CD14-positive monocyte (primary cell): Measurements from ENCODE around the gene C7orf25. TPM values are rescaled to one million over a fixed set of nuclear protein-coding genes. Genes with fewer than 3 reads are reported as not detected.

Experiments used
- DNase-seq, 3 donors: peaks; one replicate each; pipeline ENCODE4 v3.0.0-alpha.2; 2011 to 2022
- H2AFZ ChIP-seq: 2 replicates; pipeline ENCODE4 v1.6.0; 2012; ENCODE audit warnings: mild to moderate bottlenecking, low read depth, low read length, inconsistent platforms; ENCODE audit not compliant: insufficient read depth, poor library complexity, severe bottlenecking
- H3K27ac ChIP-seq, 2 donors: 1 replicate in 1 of 2; 2 replicates in 1 of 2; pipeline ENCODE4 v1.5.1; 2012 to 2013; ENCODE audit warnings: low read length in 2 of 2, control low read depth in 1 of 2, inconsistent platforms in 1 of 2, low read depth in 1 of 2, mild to moderate bottlenecking in 1 of 2
- H3K27me3 ChIP-seq, 2 donors: one replicate each; pipeline versions ENCODE4 v1.6.0 to v1.6.1; 2011 to 2013; ENCODE audit warnings: low read length in 2 of 2; ENCODE audit not compliant: control insufficient read depth in 2 of 2, insufficient read depth in 2 of 2
- H3K36me3 ChIP-seq, 2 donors: replicated peaks in 1 of 2; 1 replicate in 1 of 2; 2 replicates in 1 of 2; pipeline versions ENCODE4 v1.5.1 to v1.6.1; 2012 to 2013; ENCODE audit warnings: low read length in 2 of 2, control low read depth in 1 of 2, inconsistent platforms in 1 of 2, mild to moderate bottlenecking in 1 of 2; ENCODE audit not compliant: insufficient read depth in 2 of 2, control insufficient read depth in 1 of 2
- H3K4me1 ChIP-seq, 2 donors: 1 replicate in 1 of 2; 2 replicates in 1 of 2; pipeline versions ENCODE4 v1.5.1 to v1.6.1; 2012 to 2013; ENCODE audit warnings: low read length in 2 of 2, control low read depth in 1 of 2, inconsistent platforms in 1 of 2, mild to moderate bottlenecking in 1 of 2, moderate library complexity in 1 of 2; ENCODE audit not compliant: insufficient read depth in 2 of 2, control insufficient read depth in 1 of 2
- H3K4me2 ChIP-seq: replicated peaks from 2 replicates; pipeline ENCODE3; 2012; ENCODE audit warnings: low read length, moderate library complexity, mild to moderate bottlenecking; ENCODE audit not compliant: poor library complexity, severe bottlenecking; ENCODE audit errors: extremely low read depth
- H3K4me3 ChIP-seq, 3 experiments: fragments of 200-600 bp in 1 of 3; sonication (generic) in 1 of 3; replicated peaks in 1 of 3; 1 replicate in 2 of 3; 2 replicates in 1 of 3; pipeline ENCODE4 v1.5.1; 2011 to 2013; ENCODE audit warnings: low read length in 3 of 3, mild to moderate bottlenecking in 3 of 3, control low read depth in 2 of 3, low read depth in 2 of 3, inconsistent platforms in 1 of 3, moderate library complexity in 1 of 3
- H3K79me2 ChIP-seq: 2 replicates; pipeline ENCODE4 v1.6.0; 2012; ENCODE audit warnings: mild to moderate bottlenecking, control low read depth, inconsistent platforms, low read length, moderate library complexity; ENCODE audit not compliant: insufficient read depth
- H3K9ac ChIP-seq: 2 replicates; pipeline ENCODE4 v1.6.0; 2017; ENCODE audit warnings: low read length, mild to moderate bottlenecking; ENCODE audit not compliant: insufficient read depth, poor library complexity, severe bottlenecking
- H3K9me3 ChIP-seq, 2 donors: replicated peaks in 1 of 2; 1 replicate in 1 of 2; 2 replicates in 1 of 2; pipeline versions ENCODE4 v1.5.1 to v1.6.1; 2012 to 2013; ENCODE audit warnings: low read length in 2 of 2, control low read depth in 1 of 2; ENCODE audit not compliant: control insufficient read depth in 1 of 2, insufficient read depth in 1 of 2
- H4K20me1 ChIP-seq: 2 replicates; pipeline ENCODE4 v1.6.0; 2012; ENCODE audit warnings: mild to moderate bottlenecking, low read length, control low read depth, moderate library complexity; ENCODE audit not compliant: insufficient read depth
- H3K27ac Mint-ChIP-seq, 7 donors: one replicate each; pipeline ENCODE4 v1.8.0; 2020; ENCODE audit warnings: mild to moderate bottlenecking in 7 of 7, mixed read lengths in 7 of 7, moderate library complexity in 6 of 7, inconsistent platforms in 2 of 7
- H3K27me3 Mint-ChIP-seq, 3 donors: one replicate each; pipeline ENCODE4 v1.8.0; 2021 to 2022; ENCODE audit warnings: low read depth in 3 of 3, mild to moderate bottlenecking in 3 of 3, mixed read lengths in 3 of 3, moderate library complexity in 3 of 3, inconsistent platforms in 1 of 3
- H3K36me3 Mint-ChIP-seq, 2 donors: one replicate each; pipeline ENCODE4 v1.8.0; 2020; ENCODE audit warnings: mixed read lengths in 2 of 2, inconsistent platforms in 1 of 2, mild to moderate bottlenecking in 1 of 2
- H3K4me1 Mint-ChIP-seq: one replicate; pipeline ENCODE4 v1.8.0; 2020; ENCODE audit warnings: mild to moderate bottlenecking, mixed read lengths
- H3K4me3 Mint-ChIP-seq, 2 donors: one replicate each; pipeline ENCODE4 v1.8.0; 2020; ENCODE audit warnings: mild to moderate bottlenecking in 2 of 2, mixed read lengths in 2 of 2, moderate library complexity in 1 of 2
- H3K9me3 Mint-ChIP-seq, 7 donors: one replicate each; pipeline ENCODE4 v1.8.0; 2020 to 2022; ENCODE audit warnings: mixed read lengths in 7 of 7, mild to moderate bottlenecking in 6 of 7, moderate library complexity in 6 of 7, inconsistent platforms in 2 of 7
- CTCF ChIP-seq: fragments of 200-600 bp; IDR thresholded peaks from one replicate; pipeline ENCODE4 v1.8.0; 2022; ENCODE audit warnings: antibody characterized with exemption, mild to moderate bottlenecking
- WGBS: methylation state at CpG from one replicate; pipeline ENCODE4 v1.1.5; 2013; ENCODE audit warnings: missing lambda C conversion rate; ENCODE audit not compliant: insufficient coverage; 5-methylcytosine and 5-hydroxymethylcytosine counted together
- intact Hi-C, 2 donors: fragments of 100-400 bp; cut with micrococcal nuclease; formaldehyde crosslinking; loops; one replicate each; pipeline versions ENCODE4 v1.15.0 to v1.15.1; 2023
- polyA plus RNA-seq, 3 donors: library from polyadenylated mRNA; depleted of rRNA in 1 of 3; unstranded in 2 of 3; stranded (reverse) in 1 of 3; fragments of 300-500 nt in 2 of 3; fragments of >200 nt in 1 of 3; fragmentation: Illumina TruSeq in 2 of 3; gene quantifications; 1 replicate in 2 of 3; 2 replicates in 1 of 3; pipeline ENCODE4 v1.2.3, GENCODE V29; 2012 to 2021

C7orf25 gene
- polyA plus RNA-seq, 3 donors: 0.96 to 2.6 (median 2.5) TPM

GRCh38 chr7:42907316-42907715 is 4.6 kb downstream of the C7orf25 start:
- Histone ChIP-seq H3K79me2 (peaks cover 6% of the 10 kb centered on the region), H2AFZ (no peak overlapping the region), H3K9me3 (no peaks in the 10 kb centered on the region), H3K4me1 (peaks cover 10 to 13% of the 10 kb centered on the region in 2 donors), H3K4me3 (no peak overlapping the region), H3K27ac (no peak overlapping the region), H4K20me1 (no peaks in the 10 kb centered on the region), H3K27me3 (no peaks in the 10 kb centered on the region), H3K9ac (no peak overlapping the region), H3K4me2 (no peak overlapping the region), H3K36me3 (no peaks in the 10 kb centered on the region)
- Mint-ChIP-seq H3K4me3 (no peak overlapping the region), H3K27ac (no peak overlapping the region), H3K9me3 (peaks cover 0 to 2% (median 0%) of the 10 kb centered on the region in 7 donors), H3K4me1 (peaks cover 24% of the 10 kb centered on the region), H3K27me3 (peaks cover 0 to 3% (median 0%) of the 10 kb centered on the region in 3 donors), H3K36me3 (peaks cover 3 to 5% of the 10 kb centered on the region in 2 donors)
- intact Hi-C loops: no loop called here
- DNase-seq: no peak
- no peak for TF ChIP-seq CTCF

- Histone ChIP-seq H4K20me1 (no peaks in the 10 kb centered on the region), H3K27me3 (no peaks in the 10 kb centered on the region), H3K9ac (no peak overlapping the region), H3K79me2 (peaks cover 3% of the 10 kb centered on the region), H3K4me1 (peaks cover 5 to 6% of the 10 kb centered on the region in 2 donors), H3K27ac (no peak overlapping the region), H3K4me2 (no peak overlapping the region), H2AFZ (no peak overlapping the region), H3K36me3 (no peaks in the 10 kb centered on the region), H3K4me3 (no peak overlapping the region), H3K9me3 (no peaks in the 10 kb centered on the region)
- Mint-ChIP-seq H3K4me3 (no peak overlapping the region), H3K4me1 (peaks cover 21% of the 10 kb centered on the region), H3K27me3 (peaks cover 0 to 3% (median 2%) of the 10 kb centered on the region in 3 donors), H3K36me3 (peaks cover 3 to 5% of the 10 kb centered on the region in 2 donors), H3K9me3 (peaks cover 0 to under 1% (median 0%) of the 10 kb centered on the region in 7 donors), H3K27ac (no peak overlapping the region)
- 100% methylated on average over 1 of the region's 1 CpG for WGBS
- no peak for TF ChIP-seq CTCF
- intact Hi-C loops: no loop called here
- DNase-seq: no peak
Observed at GRCh38 chr7:42906181-42906580, 5.7 kb downstream of the C7orf25 start.
